DMS153 treated with DMSO at 0.1 percent for 48 hours (cell line): ENCODE data around the gene ARL14.
"Not testable (repeated sequence)": the region's sequence is repeated elsewhere in the genome, so short reads cannot be mapped to it uniquely, and the experiment has no call there.

ENCODE experiments used
- DNase-seq: peaks from one replicate; lab custom pipeline; 2025; ENCODE audit not compliant: unreplicated experiment; lab: John Stamatoyannopoulos, UW

ARL14 gene

GRCh38 chr3:160675566-160676124, 1.3 kb upstream of the ARL14 start:
- DNase-seq, result no peak

GRCh38 chr3:160677459-160677881, 510 bp downstream of the ARL14 start:
- DNase-seq, result no peak

DNA sequence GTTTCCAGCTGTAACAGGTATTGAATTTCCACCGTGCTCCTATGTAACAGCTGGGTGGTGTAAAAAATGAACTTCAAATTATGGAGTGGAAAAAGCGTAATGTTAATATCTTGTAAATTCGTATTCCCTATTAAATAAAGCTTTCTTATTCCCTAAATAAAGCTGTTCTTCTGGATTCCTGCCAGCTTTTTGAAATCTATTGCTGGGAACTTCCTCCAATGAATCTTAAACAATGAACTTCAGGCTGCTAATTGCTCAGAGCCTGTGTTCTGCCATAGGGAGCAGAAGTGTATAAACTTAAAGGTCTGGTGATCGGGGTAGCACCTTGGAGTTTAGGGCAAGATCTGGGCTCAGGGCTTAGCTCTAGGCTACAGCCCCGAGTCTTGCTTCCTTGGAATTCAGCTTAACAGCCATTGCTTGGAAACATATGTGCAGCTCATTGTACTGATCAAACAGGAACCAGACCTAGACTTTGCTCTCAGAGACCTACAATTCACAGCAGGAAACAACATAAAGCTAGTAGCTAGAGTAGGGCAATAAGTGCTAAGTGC, 1.4 kb downstream of the ARL14 start:
- DNase-seq, result no peak

DNA sequence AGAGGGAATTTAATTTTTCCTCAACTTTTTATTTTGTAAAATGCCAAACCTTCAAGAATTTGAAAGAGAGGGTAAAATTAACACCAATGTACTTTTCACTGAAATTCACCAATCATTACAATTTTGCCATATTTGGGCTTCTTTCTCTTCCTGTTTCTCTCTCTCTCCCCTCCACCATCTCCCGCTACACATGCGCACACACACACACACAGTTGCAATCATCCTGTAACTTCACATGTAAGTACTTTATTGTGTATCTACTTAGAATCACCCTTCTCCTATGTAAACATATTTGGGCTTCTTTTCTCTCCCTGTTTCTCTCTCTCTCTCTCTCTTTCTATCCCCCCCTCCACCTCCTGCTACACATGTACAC, 7.4 kb downstream of the ARL14 start:
- DNase-seq, result no peak

- DNase-seq, result no peak
These were observed 8.3 kb downstream of the ARL14 start for GRCh38 chr3:160685144-160685766.

GRCh38 chr3:160686955-160687535, 10.1 kb downstream of the ARL14 start:
- peak; percentile 3 for DNase-seq

- no peak for DNase-seq
These were observed 14.2 kb downstream of the ARL14 start for GRCh38 chr3:160691151-160691550.

GRCh38 chr3:160691962-160692361, 15.0 kb downstream of the ARL14 start:
- no peak for DNase-seq

DNA sequence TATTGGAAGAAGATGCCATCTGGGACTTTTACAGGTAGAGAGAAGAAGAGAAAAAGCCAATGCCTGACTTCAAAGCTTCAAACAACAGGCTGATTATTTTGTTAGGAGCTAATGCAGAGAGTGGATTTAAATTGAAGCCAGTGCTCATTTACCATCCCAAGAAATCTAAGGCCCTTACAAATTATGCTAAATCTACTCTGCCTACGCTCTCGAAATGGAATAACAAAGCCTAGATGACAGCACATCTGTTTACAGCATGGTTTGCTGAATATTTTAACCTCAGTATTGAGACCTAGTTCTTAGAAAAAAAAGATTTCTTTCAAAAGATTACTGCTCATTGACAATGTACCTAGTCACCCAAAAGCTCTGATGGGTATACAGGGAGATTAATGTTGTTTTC, 16.2 kb downstream of the ARL14 start:
- no peak for DNase-seq

DNA sequence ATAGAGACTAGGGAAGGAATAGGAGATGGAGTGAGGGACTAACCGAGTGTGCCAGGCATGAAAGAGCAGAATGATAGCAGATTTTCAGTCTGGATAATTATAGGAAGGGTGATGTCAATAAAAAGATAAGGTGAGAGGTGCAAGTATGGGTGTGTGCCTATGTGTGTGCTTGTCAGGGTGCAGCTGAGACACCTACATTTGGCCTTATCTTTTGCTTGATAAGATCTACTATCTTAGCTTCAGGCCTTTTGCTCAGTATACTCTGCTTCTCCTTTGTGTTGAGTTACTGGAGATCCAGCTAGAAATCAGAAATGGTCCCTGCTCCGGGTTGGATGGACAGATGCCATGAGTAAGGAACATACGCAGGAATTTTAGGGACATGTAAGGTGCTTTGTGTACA, 17.4 kb downstream of the ARL14 start:
- no peak for DNase-seq

- DNase-seq, result no peak
These were observed 18.0 kb downstream of the ARL14 start for GRCh38 chr3:160695003-160695402.

- no peak for DNase-seq
These were observed 19.0 kb downstream of the ARL14 start for GRCh38 chr3:160695915-160696327.

GRCh38 chr3:160697637-160698380, 20.8 kb downstream of the ARL14 start:
- DNase-seq, result no peak

- no peak for DNase-seq
These were observed 21.7 kb downstream of the ARL14 start for GRCh38 chr3:160698599-160699195.

- no peak for DNase-seq
These were observed 24.5 kb downstream of the ARL14 start for GRCh38 chr3:160701490-160701889.

DNA sequence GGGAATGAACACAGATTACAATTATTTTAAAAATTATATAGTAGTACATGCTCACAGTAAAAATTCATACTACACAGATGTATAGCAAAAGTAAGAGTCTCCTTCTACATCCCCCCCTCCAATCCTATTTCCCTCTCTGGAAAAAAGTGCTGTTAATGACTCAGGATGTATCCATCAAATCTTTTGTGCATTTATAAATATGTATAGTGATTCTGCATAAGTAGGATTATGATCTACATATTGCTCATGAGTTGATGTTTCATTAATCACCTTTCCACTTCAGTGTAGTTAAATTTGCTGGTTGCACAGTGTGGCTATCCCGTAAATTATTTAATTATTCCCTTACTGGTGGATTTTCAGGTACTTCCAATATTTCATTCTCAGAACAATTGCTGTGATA, 25.3 kb downstream of the ARL14 start:
- no peak for DNase-seq

DNA sequence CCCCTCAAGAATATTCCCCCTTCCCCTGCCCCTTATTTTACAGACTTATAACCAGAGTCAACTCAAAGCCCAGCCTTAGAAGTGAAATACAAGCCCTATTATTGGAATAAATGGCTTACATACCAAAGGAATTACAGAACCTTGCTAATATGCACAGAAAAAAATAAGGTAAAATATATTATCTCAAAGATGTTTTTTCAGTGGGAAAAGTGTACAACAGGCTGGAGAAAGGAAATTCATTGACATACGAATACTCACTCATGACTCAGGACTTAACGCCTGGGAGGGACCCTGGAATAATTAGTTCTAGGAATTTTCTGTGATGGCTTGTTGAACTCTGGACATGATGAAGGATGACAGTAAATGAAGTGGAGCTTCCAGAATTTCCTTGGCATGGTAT, 27.0 kb downstream of the ARL14 start:
- no peak for DNase-seq

GRCh38 chr3:160707187-160707794, 30.3 kb downstream of the ARL14 start:
- peak; percentile 68 for DNase-seq

DNA sequence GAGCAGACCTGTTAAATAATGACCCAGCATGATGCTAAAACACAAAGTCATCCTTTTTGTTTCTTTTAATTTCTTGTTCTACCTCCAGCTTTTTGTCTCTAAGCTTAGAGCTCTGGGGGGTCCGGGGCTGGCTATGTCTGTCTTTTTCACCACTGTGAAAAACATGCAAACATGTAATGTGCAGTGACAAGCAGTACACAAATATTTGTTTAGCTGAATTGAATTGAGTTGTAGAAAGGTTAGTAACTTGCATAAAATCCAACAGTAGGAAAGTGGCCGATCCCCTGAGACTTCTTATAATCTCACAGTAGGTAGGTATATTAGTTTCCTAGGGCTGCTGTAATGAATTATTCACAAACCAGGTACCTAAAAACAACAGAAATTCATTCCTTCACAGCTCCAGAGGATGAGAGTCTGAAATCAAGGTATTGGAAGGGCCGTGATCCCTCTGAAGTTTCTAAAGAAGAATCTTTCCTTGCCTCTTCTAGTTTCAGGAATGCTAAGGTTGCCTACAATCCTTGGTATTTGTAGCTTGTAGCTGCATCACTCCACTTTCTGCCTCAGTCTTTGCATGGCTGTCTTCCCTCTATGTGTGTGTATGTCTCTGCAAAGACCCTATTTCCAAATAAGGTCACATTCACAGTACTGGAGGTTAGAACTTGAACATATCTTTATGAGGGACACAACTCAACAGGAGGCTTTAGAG, 32.7 kb downstream of the ARL14 start:
- DNase-seq, result no peak

GRCh38 chr3:160713144-160713543, 36.2 kb downstream of the ARL14 start:
- not testable (repeated sequence) for DNase-seq
